Esophagus muscularis mucosa (tissue), 3 donors: ENCODE data around the gene CFAP161.

Source experiments
- CTCF ChIP-seq, 3 experiments: fragments of 200-600 bp in 2 of 3; fragments of 450-650 bp in 1 of 3; sonication (generic) in 2 of 3; IDR thresholded peaks; one replicate each; pipeline ENCODE4 v1.5.1; 2017 to 2019; ENCODE audit warnings: antibody characterized with exemption in 3 of 3, mild to moderate bottlenecking in 2 of 3, moderate library complexity in 1 of 3
- POLR2A ChIP-seq: fragments of 450-650 bp; IDR thresholded peaks from one replicate; pipeline ENCODE4 v1.6.1; 2017; ENCODE audit warnings: antibody characterized with exemption, moderate library complexity, mild to moderate bottlenecking, low read depth
- POLR2AphosphoS5 ChIP-seq, 2 donors: sonication (generic); formaldehyde crosslinking; IDR thresholded peaks; one replicate each; pipeline ENCODE4 v1.6.1; 2017; ENCODE audit warnings: antibody characterized with exemption in 2 of 2

DNA sequence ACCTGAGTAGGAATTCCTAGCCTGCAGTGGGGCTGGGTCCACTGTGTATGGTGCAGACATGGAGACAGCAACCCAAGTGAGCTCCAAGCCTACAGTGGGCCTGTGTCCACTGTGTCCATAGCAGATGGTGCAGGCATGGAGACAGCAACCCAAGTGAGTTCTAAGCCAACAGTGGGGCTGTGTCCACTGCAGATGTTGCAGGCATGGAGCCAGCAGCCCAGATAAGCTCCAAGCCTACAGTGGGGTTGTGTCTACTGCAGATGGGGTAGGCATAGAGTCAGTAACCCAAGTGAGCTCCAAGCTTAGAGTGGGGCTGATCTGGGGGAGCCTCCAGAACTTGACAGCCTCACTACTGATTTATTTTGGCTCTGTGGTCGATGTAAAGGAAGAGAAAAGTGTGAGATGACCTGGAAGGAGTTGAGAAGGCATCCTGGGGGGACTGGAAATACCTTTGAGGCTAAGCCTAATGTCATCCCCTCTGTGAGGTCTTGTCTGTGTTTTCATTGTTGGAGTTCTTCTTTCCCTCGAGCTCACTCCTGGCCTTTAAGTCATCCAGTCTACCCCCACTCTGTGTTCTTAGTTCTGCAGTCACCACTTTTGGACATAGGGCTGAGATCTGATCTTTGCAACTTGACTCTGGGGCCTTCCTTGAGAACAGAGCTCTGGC is 40.2 kb downstream of the CFAP161 start:
- no peak for TF ChIP-seq POLR2A
- no peak for TF ChIP-seq CTCF (IDR thresholded peaks at IDR 0.05)
- no peak for TF ChIP-seq POLR2AphosphoS5 (IDR thresholded peaks at IDR 0.05)
